DMS 273 (cell line): Measurements from ENCODE around the gene MGME1.
A peak's percentile ranks its signal among the peaks of the same experiment; 100 is the strongest.
"Not testable (repeated sequence)": the region's sequence is repeated elsewhere in the genome, so short reads cannot be mapped to it uniquely, and the experiment has no call there.

ENCODE experiments used
- DNase-seq: peaks from one replicate; lab custom pipeline; 2025; ENCODE audit not compliant: unreplicated experiment; lab: John Stamatoyannopoulos, UW

The MGME1 gene

GRCh38 chr20:17959257-17959627 is 9.6 kb upstream of the MGME1 start:
- DNase-seq, result peak; percentile 36

GRCh38 chr20:17960400-17960885 is 8.4 kb upstream of the MGME1 start:
- not testable (repeated sequence) for DNase-seq

- peak; percentile 22 for DNase-seq
These were observed 7.8 kb upstream of the MGME1 start for GRCh38 chr20:17960927-17961586.

GRCh38 chr20:17961587-17961940 is 7.3 kb upstream of the MGME1 start:
- DNase-seq, result no peak

- DNase-seq, result peak; percentile 40
These were observed 5.5 kb upstream of the MGME1 start for GRCh38 chr20:17963114-17963897.

GRCh38 chr20:17964073-17964472 is 4.7 kb upstream of the MGME1 start:
- peak; percentile 49 for DNase-seq

GRCh38 chr20:17964632-17965031 is 4.2 kb upstream of the MGME1 start:
- no peak for DNase-seq

- peak; percentile 36 for DNase-seq
These were observed 3.6 kb upstream of the MGME1 start for GRCh38 chr20:17965042-17965697.

GRCh38 chr20:17966432-17967310 is 2.1 kb upstream of the MGME1 start:
- DNase-seq, result peak; percentile 54

GRCh38 chr20:17967521-17968365 is 1.1 kb upstream of the MGME1 start:
- DNase-seq, result peak; percentile 54

- DNase-seq, result peak; percentile 65
These were observed 563 bp downstream of the MGME1 start for GRCh38 chr20:17969278-17969883.

GRCh38 chr20:17969884-17970409 is 1.1 kb downstream of the MGME1 start:
- peak; percentile 39 for DNase-seq

GRCh38 chr20:17971300-17972013 is 2.6 kb downstream of the MGME1 start:
- DNase-seq, result peak; percentile 45

- DNase-seq, result peak; percentile 37
These were observed 3.3 kb downstream of the MGME1 start for GRCh38 chr20:17972121-17972520.

GRCh38 chr20:17976305-17976704 is 7.5 kb downstream of the MGME1 start:
- no peak for DNase-seq

- DNase-seq, result no peak
These were observed 16.7 kb downstream of the MGME1 start for GRCh38 chr20:17985388-17986018.

- no peak for DNase-seq
These were observed 19.2 kb downstream of the MGME1 start for GRCh38 chr20:17987988-17988387.

- no peak for DNase-seq
These were observed 21.6 kb downstream of the MGME1 start for GRCh38 chr20:17990278-17990972.
